PFSK-1 (cell line): Measurements from ENCODE around the gene EDARADD.

Source experiments
- SIN3A ChIP-seq: IDR thresholded peaks from 2 replicates; pipeline ENCODE4 v1.6.1; 2012; ENCODE audit warnings: mild to moderate bottlenecking, low read length, moderate library complexity, borderline replicate concordance; ENCODE audit not compliant: insufficient read depth
- TAF1 ChIP-seq: IDR thresholded peaks from 2 replicates; pipeline ENCODE4 v1.6.1; 2012; ENCODE audit warnings: low read length, control low read depth, borderline replicate concordance; ENCODE audit not compliant: insufficient read depth
- TF ChIP-seq, protein P1 (sequence below), 2 experiments: IDR thresholded peaks; 2 replicates each; pipeline versions ENCODE4 v1.6.1 to v1.8.0; 2011 to 2012; ENCODE audit warnings: low read depth in 2 of 2, low read length in 2 of 2, control low read depth in 1 of 2, inconsistent platforms in 1 of 2, mild to moderate bottlenecking in 1 of 2, moderate library complexity in 1 of 2; ENCODE audit not compliant: insufficient read depth in 1 of 2

DNA sequence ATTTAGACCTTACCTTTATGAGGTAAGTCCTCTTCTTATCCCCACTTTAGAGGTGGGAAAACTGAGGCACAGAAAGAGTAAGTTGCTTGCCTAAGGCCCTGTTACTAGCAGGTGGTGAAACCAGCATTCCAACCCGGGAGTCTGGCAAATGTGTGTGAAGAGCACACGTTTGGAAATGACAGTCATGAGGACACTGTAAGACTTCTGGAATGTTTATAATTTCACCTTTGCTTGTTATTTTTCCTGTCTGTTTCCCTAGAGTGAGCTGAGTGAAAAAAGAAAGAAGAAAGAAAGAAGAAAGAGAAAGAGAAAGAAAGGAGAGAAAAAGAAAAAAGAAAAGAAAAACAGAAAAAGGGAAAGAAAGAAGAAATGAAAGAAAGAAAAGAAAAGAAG is 108.5 kb downstream of the EDARADD start:
- TF ChIP-seq SIN3A (no peak), TAF1 (no peak)
- TF ChIP-seq, protein P1, sequence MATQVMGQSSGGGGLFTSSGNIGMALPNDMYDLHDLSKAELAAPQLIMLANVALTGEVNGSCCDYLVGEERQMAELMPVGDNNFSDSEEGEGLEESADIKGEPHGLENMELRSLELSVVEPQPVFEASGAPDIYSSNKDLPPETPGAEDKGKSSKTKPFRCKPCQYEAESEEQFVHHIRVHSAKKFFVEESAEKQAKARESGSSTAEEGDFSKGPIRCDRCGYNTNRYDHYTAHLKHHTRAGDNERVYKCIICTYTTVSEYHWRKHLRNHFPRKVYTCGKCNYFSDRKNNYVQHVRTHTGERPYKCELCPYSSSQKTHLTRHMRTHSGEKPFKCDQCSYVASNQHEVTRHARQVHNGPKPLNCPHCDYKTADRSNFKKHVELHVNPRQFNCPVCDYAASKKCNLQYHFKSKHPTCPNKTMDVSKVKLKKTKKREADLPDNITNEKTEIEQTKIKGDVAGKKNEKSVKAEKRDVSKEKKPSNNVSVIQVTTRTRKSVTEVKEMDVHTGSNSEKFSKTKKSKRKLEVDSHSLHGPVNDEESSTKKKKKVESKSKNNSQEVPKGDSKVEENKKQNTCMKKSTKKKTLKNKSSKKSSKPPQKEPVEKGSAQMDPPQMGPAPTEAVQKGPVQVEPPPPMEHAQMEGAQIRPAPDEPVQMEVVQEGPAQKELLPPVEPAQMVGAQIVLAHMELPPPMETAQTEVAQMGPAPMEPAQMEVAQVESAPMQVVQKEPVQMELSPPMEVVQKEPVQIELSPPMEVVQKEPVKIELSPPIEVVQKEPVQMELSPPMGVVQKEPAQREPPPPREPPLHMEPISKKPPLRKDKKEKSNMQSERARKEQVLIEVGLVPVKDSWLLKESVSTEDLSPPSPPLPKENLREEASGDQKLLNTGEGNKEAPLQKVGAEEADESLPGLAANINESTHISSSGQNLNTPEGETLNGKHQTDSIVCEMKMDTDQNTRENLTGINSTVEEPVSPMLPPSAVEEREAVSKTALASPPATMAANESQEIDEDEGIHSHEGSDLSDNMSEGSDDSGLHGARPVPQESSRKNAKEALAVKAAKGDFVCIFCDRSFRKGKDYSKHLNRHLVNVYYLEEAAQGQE (IDR thresholded peaks at IDR 0.05; ENCODE audit: insufficient read depth in 1 of 2, low read depth in 2 of 2, low read length in 2 of 2): no peak
